ENCODE data around the gene BBS5.
"Not testable (repeated sequence)": the region's sequence is repeated elsewhere in the genome, so short reads cannot be mapped to it uniquely, and the experiment has no call there.

The BBS5 gene

DNA sequence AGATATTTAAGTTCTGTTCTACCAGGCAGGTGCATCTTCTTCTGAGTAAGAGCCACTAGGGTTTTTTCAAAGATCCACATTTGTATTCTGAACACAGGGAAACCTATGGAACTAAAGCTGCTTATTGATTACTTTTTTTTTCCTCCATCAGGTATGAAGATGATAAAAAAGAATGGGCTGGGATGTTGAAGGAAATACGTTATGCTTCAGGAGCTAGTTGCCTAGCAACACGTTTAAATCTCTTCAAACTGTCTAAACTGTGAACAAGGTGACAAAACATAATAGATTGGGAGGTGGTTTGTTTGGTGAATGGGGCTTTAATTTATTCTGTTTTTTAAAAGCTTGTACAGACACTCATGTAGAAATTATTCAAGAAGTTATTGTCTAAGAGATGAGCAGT lies 46.1 kb downstream of the BBS5 start:
- no peak for DNase-seq (ENCODE audit: low spot score)
- TF ChIP-seq, protein P1, sequence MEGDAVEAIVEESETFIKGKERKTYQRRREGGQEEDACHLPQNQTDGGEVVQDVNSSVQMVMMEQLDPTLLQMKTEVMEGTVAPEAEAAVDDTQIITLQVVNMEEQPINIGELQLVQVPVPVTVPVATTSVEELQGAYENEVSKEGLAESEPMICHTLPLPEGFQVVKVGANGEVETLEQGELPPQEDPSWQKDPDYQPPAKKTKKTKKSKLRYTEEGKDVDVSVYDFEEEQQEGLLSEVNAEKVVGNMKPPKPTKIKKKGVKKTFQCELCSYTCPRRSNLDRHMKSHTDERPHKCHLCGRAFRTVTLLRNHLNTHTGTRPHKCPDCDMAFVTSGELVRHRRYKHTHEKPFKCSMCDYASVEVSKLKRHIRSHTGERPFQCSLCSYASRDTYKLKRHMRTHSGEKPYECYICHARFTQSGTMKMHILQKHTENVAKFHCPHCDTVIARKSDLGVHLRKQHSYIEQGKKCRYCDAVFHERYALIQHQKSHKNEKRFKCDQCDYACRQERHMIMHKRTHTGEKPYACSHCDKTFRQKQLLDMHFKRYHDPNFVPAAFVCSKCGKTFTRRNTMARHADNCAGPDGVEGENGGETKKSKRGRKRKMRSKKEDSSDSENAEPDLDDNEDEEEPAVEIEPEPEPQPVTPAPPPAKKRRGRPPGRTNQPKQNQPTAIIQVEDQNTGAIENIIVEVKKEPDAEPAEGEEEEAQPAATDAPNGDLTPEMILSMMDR (IDR thresholded peaks at IDR 0.05; ENCODE audit: borderline replicate concordance, control extremely low read depth, extremely low read depth, insufficient read depth, missing control alignments): no peak
- in situ Hi-C loops (cut with MboI; ENCODE audit: low sequenced_read_pairs, unreplicated experiment): no loop called here

DNA sequence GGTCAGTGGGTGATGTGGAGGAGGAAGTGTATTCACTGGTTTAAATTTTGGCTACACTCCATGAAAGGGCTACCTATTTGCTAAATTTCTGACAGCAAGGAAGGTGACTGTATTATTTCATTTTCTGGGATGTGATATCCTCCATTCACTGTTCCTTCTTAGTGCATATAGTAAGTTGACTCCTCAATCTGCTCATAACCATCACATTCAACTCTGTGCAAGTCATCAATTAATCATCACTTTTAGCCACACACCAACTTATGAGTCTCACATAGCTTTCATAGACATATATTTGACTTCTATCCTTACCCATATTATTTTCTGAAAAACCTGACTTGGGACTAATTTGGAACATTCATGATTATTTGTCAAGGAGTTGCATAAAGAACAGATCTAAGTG lies 47.2 kb downstream of the BBS5 start:
- DNase-seq (ENCODE audit: low spot score): no peak
- TF ChIP-seq, protein P1 (IDR thresholded peaks at IDR 0.05; ENCODE audit: borderline replicate concordance, control extremely low read depth, extremely low read depth, insufficient read depth, missing control alignments): no peak
- in situ Hi-C loops (cut with MboI; ENCODE audit: low sequenced_read_pairs, unreplicated experiment): no loop called here

DNA sequence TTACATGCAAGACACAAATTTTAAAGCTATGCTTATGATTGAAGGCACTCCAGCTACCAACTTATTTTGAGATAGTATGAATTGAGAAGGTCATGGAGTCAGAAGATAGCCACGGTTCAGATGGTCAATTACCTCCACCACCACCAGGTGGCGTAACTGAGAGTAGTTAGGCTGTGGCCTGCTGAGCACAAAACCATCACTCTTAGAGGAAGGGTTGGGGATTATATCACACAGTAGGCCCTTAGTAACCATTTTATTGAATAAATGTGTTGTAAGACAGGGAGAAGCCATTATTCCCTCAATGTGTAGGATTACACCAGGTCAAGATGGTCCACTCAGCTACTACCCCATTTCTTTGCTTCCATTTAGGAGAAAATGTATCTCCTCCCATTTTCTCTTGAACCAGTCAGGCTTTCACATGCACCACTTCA lies 49.0 kb downstream of the BBS5 start:
- TF ChIP-seq, protein P1 (IDR thresholded peaks at IDR 0.05; ENCODE audit: borderline replicate concordance, control extremely low read depth, extremely low read depth, insufficient read depth, missing control alignments): peak; percentile 86
- DNase-seq (ENCODE audit: low spot score): peak; percentile 52
- in situ Hi-C loops (cut with MboI; ENCODE audit: low sequenced_read_pairs, unreplicated experiment): no loop called here

DNA sequence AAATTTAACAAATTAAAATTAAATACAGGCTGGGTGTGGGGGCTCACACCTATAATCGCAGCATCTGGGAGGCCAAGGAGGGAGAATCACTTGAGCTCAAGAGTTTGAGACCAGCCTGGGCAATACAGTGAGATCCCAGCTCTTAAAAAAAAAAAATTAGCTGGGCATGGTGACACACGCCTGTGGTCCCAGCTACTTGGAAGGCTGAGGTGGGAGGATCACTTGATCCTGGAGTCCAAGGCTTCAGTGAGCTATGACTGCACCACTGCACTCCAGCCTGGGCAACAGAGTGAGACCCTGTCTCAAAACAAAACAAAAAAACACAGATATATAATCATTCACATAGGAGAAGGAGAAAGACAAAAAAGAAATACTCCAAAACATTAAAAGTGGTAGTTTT lies 60.2 kb downstream of the BBS5 start:
- DNase-seq (ENCODE audit: low spot score); in situ Hi-C loops (cut with MboI; ENCODE audit: low sequenced_read_pairs, unreplicated experiment): not testable (repeated sequence)

DNA sequence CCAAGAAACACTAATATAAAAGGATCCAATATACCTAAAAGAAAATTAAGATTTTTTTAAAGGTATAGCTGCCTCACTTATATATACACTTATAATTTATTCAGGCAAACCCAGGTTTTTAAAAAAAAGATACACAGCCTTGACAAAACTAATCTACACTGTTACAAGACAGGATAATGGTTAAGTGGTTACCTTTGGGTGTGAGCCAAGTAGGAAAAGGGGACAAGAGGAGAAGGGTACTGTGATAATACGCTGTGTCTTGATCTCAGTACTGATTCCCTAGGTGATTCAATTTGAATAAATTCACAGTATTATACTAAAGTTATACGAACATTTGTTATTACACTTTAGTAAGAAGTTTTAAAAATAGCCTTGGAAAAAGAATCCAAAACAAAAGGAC lies 60.9 kb downstream of the BBS5 start:
- DNase-seq (ENCODE audit: low spot score): no peak
- in situ Hi-C loops (cut with MboI; ENCODE audit: low sequenced_read_pairs, unreplicated experiment): no loop called here
- TF ChIP-seq, protein P1 (IDR thresholded peaks at IDR 0.05; ENCODE audit: borderline replicate concordance, control extremely low read depth, extremely low read depth, insufficient read depth, missing control alignments): no peak

DNA sequence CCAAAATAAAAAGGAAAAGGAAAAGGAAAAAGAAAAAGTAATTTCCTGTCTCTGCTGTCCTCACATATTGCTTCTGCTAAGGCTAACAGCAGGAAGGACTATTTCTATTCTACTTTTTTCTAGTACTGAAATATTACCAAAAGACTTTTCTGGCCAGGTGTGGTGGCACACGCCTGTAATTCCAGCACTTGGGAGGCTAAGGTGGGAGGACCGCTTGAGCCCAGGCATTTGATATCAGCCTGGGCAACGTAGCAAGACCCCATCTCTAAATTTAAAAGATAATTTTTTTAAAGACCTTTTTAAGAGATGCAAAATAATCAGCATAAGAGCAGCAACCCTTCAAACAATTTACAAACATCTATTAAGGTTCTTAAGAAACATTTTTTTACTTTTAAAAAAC lies 63.1 kb downstream of the BBS5 start:
- TF ChIP-seq, protein P1 (IDR thresholded peaks at IDR 0.05; ENCODE audit: borderline replicate concordance, control extremely low read depth, extremely low read depth, insufficient read depth, missing control alignments): no peak
- DNase-seq (ENCODE audit: low spot score): no peak
- in situ Hi-C loops (cut with MboI; ENCODE audit: low sequenced_read_pairs, unreplicated experiment): no loop called here

DNA sequence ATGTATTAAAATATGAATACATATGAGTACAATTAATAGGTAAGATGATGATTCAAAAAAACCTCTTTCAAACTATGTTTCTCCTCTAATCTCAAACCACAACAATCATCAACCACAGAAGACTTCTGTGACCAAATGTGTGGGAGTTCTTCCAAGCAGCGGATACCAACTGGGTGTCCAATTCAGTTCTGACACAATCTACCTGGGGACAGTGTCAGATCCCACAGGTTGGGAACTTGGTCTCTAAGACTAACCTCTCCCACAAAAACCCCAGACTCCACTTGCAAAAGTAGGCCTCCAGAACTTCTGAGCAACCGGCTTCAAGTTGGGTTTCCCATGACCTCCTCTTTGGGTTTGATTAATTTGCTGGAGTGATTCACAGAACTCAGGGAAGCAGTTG lies 67.5 kb downstream of the BBS5 start:
- DNase-seq (ENCODE audit: low spot score): no peak
- in situ Hi-C loops (cut with MboI; ENCODE audit: low sequenced_read_pairs, unreplicated experiment): no loop called here
- TF ChIP-seq, protein P1 (IDR thresholded peaks at IDR 0.05; ENCODE audit: borderline replicate concordance, control extremely low read depth, extremely low read depth, insufficient read depth, missing control alignments): no peak
